CD4-positive, alpha-beta memory T cell (primary cell): ENCODE measurements around the gene HYOU1. TPM values are rescaled to one million over a fixed set of nuclear protein-coding genes. Genes with fewer than 3 reads are reported as not detected.
A peak's percentile ranks its signal among the peaks of the same experiment; 100 is the strongest.
"Not testable (repeated sequence)": the region's sequence is repeated elsewhere in the genome, so short reads cannot be mapped to it uniquely, and the experiment has no call there.

Source experiments
- CTCF ChIA-PET: fragments of 350-600 bp; sonication (Branson Sonifier 250); formaldehyde crosslinking; loops from one replicate; lab custom pipeline; 2021; ENCODE audit warnings: inconsistent platforms; ENCODE audit not compliant: partially characterized antibody; lab: Charles Lee
- POLR2A ChIA-PET: fragments of 350-600 bp; sonication (Branson Sonifier 250); formaldehyde crosslinking; loops from one replicate; lab custom pipeline; 2021; ENCODE audit not compliant: partially characterized antibody; lab: Charles Lee
- DNase-seq, 5 donors: peaks; one replicate each; pipeline versions ENCODE4 v3.0.0 to v3.0.0-alpha.2; 2020 to 2022; ENCODE audit warnings: mixed read lengths in 1 of 5
- H3K27ac ChIP-seq: one replicate; pipeline ENCODE4 v1.7.0; 2013; ENCODE audit warnings: low read depth, low read length
- H3K27me3 ChIP-seq: 2 replicates; pipeline ENCODE4 v1.7.0; 2013; ENCODE audit warnings: mild to moderate bottlenecking, low read length, moderate library complexity; ENCODE audit not compliant: insufficient read depth
- H3K36me3 ChIP-seq: 2 replicates; pipeline ENCODE4 v1.7.0; 2013; ENCODE audit warnings: mild to moderate bottlenecking, low read length, moderate library complexity; ENCODE audit not compliant: insufficient read depth
- H3K4me1 ChIP-seq: 2 replicates; pipeline ENCODE4 v1.7.0; 2013; ENCODE audit warnings: mild to moderate bottlenecking, low read length, moderate library complexity; ENCODE audit not compliant: insufficient read depth
- H3K4me3 ChIP-seq, 2 donors: one replicate each; pipeline ENCODE4 v1.7.0; 2013; ENCODE audit warnings: low read length in 2 of 2, mild to moderate bottlenecking in 1 of 2
- H3K9me3 ChIP-seq, 2 donors: one replicate each; pipeline ENCODE4 v1.7.0; 2013; ENCODE audit warnings: low read length in 2 of 2, control low read depth in 1 of 2; ENCODE audit not compliant: control insufficient read depth in 1 of 2
- H3K27ac Mint-ChIP-seq, 7 donors: one replicate each; pipeline ENCODE4 v1.8.0; 2020 to 2021; ENCODE audit warnings: mixed read lengths in 7 of 7, mild to moderate bottlenecking in 6 of 7, inconsistent platforms in 3 of 7, moderate library complexity in 3 of 7
- H3K27me3 Mint-ChIP-seq, 2 donors: one replicate each; pipeline ENCODE4 v1.8.0; 2020 to 2021; ENCODE audit warnings: mixed read lengths in 2 of 2
- H3K36me3 Mint-ChIP-seq, 2 donors: one replicate each; pipeline ENCODE4 v1.8.0; 2020 to 2021; ENCODE audit warnings: mixed read lengths in 2 of 2, inconsistent platforms in 1 of 2, mild to moderate bottlenecking in 1 of 2
- H3K4me1 Mint-ChIP-seq, 4 donors: one replicate each; pipeline ENCODE4 v1.8.0; 2020 to 2021; ENCODE audit warnings: mixed read lengths in 4 of 4, mild to moderate bottlenecking in 1 of 4
- H3K4me3 Mint-ChIP-seq, 8 donors: one replicate each; pipeline ENCODE4 v1.8.0; 2020 to 2021; ENCODE audit warnings: mixed read lengths in 8 of 8, mild to moderate bottlenecking in 7 of 8, moderate library complexity in 6 of 8, inconsistent platforms in 3 of 8
- H3K9me3 Mint-ChIP-seq, 8 donors: one replicate each; pipeline ENCODE4 v1.8.0; 2020 to 2021; ENCODE audit warnings: mixed read lengths in 8 of 8, mild to moderate bottlenecking in 5 of 8, inconsistent platforms in 3 of 8, moderate library complexity in 1 of 8
- intact Hi-C: fragments of 100-400 bp; cut with micrococcal nuclease; formaldehyde crosslinking; loops from one replicate; pipeline ENCODE4 v1.15.1; 2023
- polyA plus RNA-seq, 2 donors: library from polyadenylated mRNA; unstranded; fragments of 300-500 nt; fragmentation: Illumina TruSeq; gene quantifications; one replicate each; pipeline ENCODE4 v1.2.3, GENCODE V29; 2021
- total RNA-seq, 2 experiments: library from RNA; stranded (reverse); gene quantifications; one replicate each; pipeline ENCODE4 v1.2.3, GENCODE V29; 2021

The HYOU1 gene
- 100 to 1,000 TPM; 136 to 146 TPM for total RNA-seq
- 10 to 100 TPM; 24.1 to 27.9 TPM for polyA plus RNA-seq

GRCh38 chr11:119057000-119057769 is at the start of gene HYOU1:
Gene HYOU1 (minus strand): TSS chr11:119057205. CDS start chr11:119056160, 1,045 bp downstream.
- peak within 1 kb of the TSS; percentile 91 to 98 (median 97) for H3K27ac Mint-ChIP-seq
- CTCF ChIA-PET: interaction anchor here (0.9 to 2.5 kb wide), 12 partner anchors 10 to 265 kb away, joined by 3 to 17 read pairs (median 4); partner anchors contain the start of genes DPAGT1, HINFP, SLC37A4 and VPS11

GRCh38 chr11:119103793-119104192 is 46.8 kb upstream of the HYOU1 start:
- Histone ChIP-seq H3K27me3 (no peaks in the 10 kb centered on the region), H3K4me3 (no peak overlapping the region), H3K4me1 (peaks cover 49% of the 10 kb centered on the region), H3K27ac (no peak overlapping the region), H3K9me3 (no peaks in the 10 kb centered on the region), H3K36me3 (no peaks in the 10 kb centered on the region)
- intact Hi-C loops: loop anchor here (2.0 to 5.0 kb wide), 3 partner anchors 93 to 1961 kb away; partner anchors contain the start of gene PAFAH1B2
- Mint-ChIP-seq H3K36me3 (peaks cover 3 to 26% of the 10 kb centered on the region in 2 donors), H3K27ac (peak overlapping the region; percentile 30 to 91 (median 79)), H3K4me3 (peak overlapping the region; percentile 59 to 81 (median 76)), H3K4me1 (peaks cover 34 to 65% (median 49%) of the 10 kb centered on the region in 4 donors), H3K9me3 (no peaks in the 10 kb centered on the region), H3K27me3 (no peaks in the 10 kb centered on the region)
- CTCF ChIA-PET: no interaction called here
- POLR2A ChIA-PET: interaction anchor here (6.0 to 13.3 kb wide), 2 partner anchors 10 to 15 kb away, joined by 109 to 210 read pairs; partner anchors contain the start of gene HINFP
- no peak for DNase-seq

More at GRCh38 chr11:119057000-119057769, at the start of gene HYOU1:
- Mint-ChIP-seq H3K4me3 (peak within 1 kb of the TSS; percentile 92 to 98 (median 97)), H3K4me1 (peaks cover 20 to 52% (median 39%) of the 10 kb centered on the region in 4 donors), H3K9me3 (no peaks in the 10 kb centered on the region), H3K36me3 (peaks cover 29 to 49% of the 10 kb centered on the region in 2 donors), H3K27me3 (no peaks in the 10 kb centered on the region)
- H3K27me3 ChIP-seq: no peaks in the 10 kb centered on the region
- intact Hi-C loops: loop anchor here (1.0 to 2.0 kb wide), 7 partner anchors 10 to 140 kb away; partner anchors contain the start of genes CENATAC, DPAGT1, RPS25 and SLC37A4
- no peaks in the 10 kb centered on the region for H3K9me3 ChIP-seq
- peak within 1 kb of the TSS; percentile 91 for H3K27ac ChIP-seq
- POLR2A ChIA-PET: interaction anchor here (0.8 to 5.3 kb wide), 24 partner anchors 9 to 266 kb away, joined by 3 to 67 read pairs (median 6); partner anchors contain the start of genes C2CD2L, CBL, CENATAC and DDX6
- peak within 1 kb of the TSS; percentile 82 to 87 for H3K4me3 ChIP-seq
- peak; percentile 98 for DNase-seq
- peaks cover 33% of the 10 kb centered on the region for H3K36me3 ChIP-seq
- peaks cover 25% of the 10 kb centered on the region for H3K4me1 ChIP-seq

- Mint-ChIP-seq H3K4me3 (peak overlapping the region; percentile 93 to 99 (median 97)), H3K4me1 (peaks cover 28 to 59% (median 46%) of the 10 kb centered on the region in 4 donors)
Measured at GRCh38 chr11:119103161-119103664, 46.2 kb upstream of the HYOU1 start.

GRCh38 chr11:119101759-119102423 is 44.9 kb upstream of the HYOU1 start, which contains the start of gene DPAGT1:
Gene DPAGT1 (minus strand): TSS chr11:119101853. CDS start chr11:119101655, 198 bp downstream.
- intact Hi-C loops: loop anchor here (1.0 to 5.0 kb wide), 7 partner anchors 18 to 1960 kb away; partner anchors contain the start of genes HINFP, HMBS, HYOU1 and PAFAH1B2
- CTCF ChIA-PET: interaction anchor here (0.7 to 2.3 kb wide), 13 partner anchors 10 to 329 kb away, joined by 3 to 11 read pairs (median 4); partner anchors contain the start of genes HINFP, HYOU1, NLRX1 and RPS25
- H3K4me1 Mint-ChIP-seq: peaks cover 27 to 60% (median 43%) of the 10 kb centered on the region in 4 donors

More at GRCh38 chr11:119103161-119103664, 46.2 kb upstream of the HYOU1 start:
- intact Hi-C loops: loop anchor here (2.0 to 5.0 kb wide), 3 partner anchors 94 to 1961 kb away; partner anchors contain the start of gene PAFAH1B2
- not testable (repeated sequence) for H3K9me3 ChIP-seq, H3K27me3 ChIP-seq, H3K27ac ChIP-seq, H3K27me3 Mint-ChIP-seq, DNase-seq, H3K4me3 ChIP-seq, H3K9me3 Mint-ChIP-seq, H3K36me3 ChIP-seq
- Mint-ChIP-seq H3K27ac (peak overlapping the region in 6 of 7 donors; percentile 64 to 100 (median 96)), H3K36me3 (peaks cover 7 to 26% of the 10 kb centered on the region in 2 donors)
- ChIA-PET POLR2A (interaction anchor here (0.6 to 13.3 kb wide), 15 partner anchors 9 to 231 kb away, joined by 3 to 210 read pairs (median 11); partner anchors contain the start of genes ABCG4, CBL, CENATAC and HINFP), CTCF (interaction anchor here (1.6 to 2.3 kb wide), 3 partner anchors 15 to 36 kb away, joined by 6 to 11 read pairs (median 9); partner anchors contain the start of genes HINFP and VPS11)
- H3K4me1 ChIP-seq: peaks cover 43% of the 10 kb centered on the region

GRCh38 chr11:119100994-119101758 is 44.2 kb upstream of the HYOU1 start:
- Histone ChIP-seq H3K27ac (peak overlapping the region; percentile 91), H3K4me3 (peak overlapping the region; percentile 87 to 98), H3K9me3 (no peaks in the 10 kb centered on the region), H3K36me3 (peaks cover 17% of the 10 kb centered on the region), H3K27me3 (no peaks in the 10 kb centered on the region), H3K4me1 (peaks cover 35% of the 10 kb centered on the region)
- Mint-ChIP-seq H3K27ac (peak overlapping the region; percentile 93 to 100 (median 99)), H3K36me3 (peaks cover 19 to 39% of the 10 kb centered on the region in 2 donors), H3K9me3 (no peaks in the 10 kb centered on the region), H3K27me3 (no peaks in the 10 kb centered on the region), H3K4me1 (peaks cover 21 to 55% (median 43%) of the 10 kb centered on the region in 4 donors), H3K4me3 (peak overlapping the region; percentile 93 to 99 (median 97))
- POLR2A ChIA-PET: interaction anchor here (0.6 to 13.3 kb wide), 25 partner anchors 8 to 1869 kb away, joined by 3 to 210 read pairs (median 6); partner anchors contain the start of genes ABCG4, CBL, CENATAC and DDX6
- DNase-seq: no peak
- CTCF ChIA-PET: interaction anchor here (1.0 to 2.3 kb wide), 8 partner anchors 17 to 83 kb away, joined by 3 to 11 read pairs (median 5); partner anchors contain the start of genes HINFP, HYOU1, NLRX1 and RPS25
- intact Hi-C loops: loop anchor here (1.0 to 5.0 kb wide), 4 partner anchors 17 to 1959 kb away; partner anchors contain the start of genes HMBS, HYOU1 and PAFAH1B2

More at GRCh38 chr11:119101759-119102423, 44.9 kb upstream of the HYOU1 start, which contains the start of gene DPAGT1:
- H3K36me3 ChIP-seq: peaks cover 12% of the 10 kb centered on the region
- Mint-ChIP-seq H3K27me3 (no peaks in the 10 kb centered on the region), H3K27ac (peak within 1 kb of the TSS; percentile 93 to 100 (median 99)), H3K4me3 (peak within 1 kb of the TSS; percentile 93 to 99 (median 97)), H3K9me3 (no peaks in the 10 kb centered on the region), H3K36me3 (peaks cover 15 to 34% of the 10 kb centered on the region in 2 donors)
- no peaks in the 10 kb centered on the region for H3K27me3 ChIP-seq
- no peaks in the 10 kb centered on the region for H3K9me3 ChIP-seq
- DNase-seq: peak; percentile 86 to 89 (median 88)
- peak within 1 kb of the TSS; percentile 91 for H3K27ac ChIP-seq
- POLR2A ChIA-PET: interaction anchor here (0.6 to 13.3 kb wide), 30 partner anchors 8 to 1870 kb away, joined by 3 to 210 read pairs (median 4); partner anchors contain the start of genes ABCG4, CBL, CENATAC and DDX6
- H3K4me1 ChIP-seq: peaks cover 41% of the 10 kb centered on the region
- H3K4me3 ChIP-seq: peak within 1 kb of the TSS; percentile 87 to 98
